Activated T-cell treated with anti-CD3 and anti-CD28 coated beads, Interleukin-2, amount 50 U/mL, for 72 hours (primary cell): Measurements from ENCODE around the gene ACYP2. TPM values are rescaled to one million over a fixed set of nuclear protein-coding genes. Genes with fewer than 3 reads are reported as not detected.
"Not testable (repeated sequence)": the region's sequence is repeated elsewhere in the genome, so short reads cannot be mapped to it uniquely, and the experiment has no call there.

Source experiments
- ATAC-seq, 2 donors: fragments of 150-1000 bp; cut with Tn5 transposase; replicated peaks in 1 of 2; 2 replicates each; pipeline ENCODE4 v1.10.0; 2021; ENCODE audit warnings: moderate library complexity in 2 of 2, mild to moderate bottlenecking in 1 of 2
- DNase-seq, 2 donors: peaks; one replicate each; pipeline ENCODE4 v3.0.0; 2021 to 2022; ENCODE audit warnings: mixed read lengths in 1 of 2
- H3K27ac Mint-ChIP-seq: one replicate; pipeline ENCODE4 v1.8.0; 2022; ENCODE audit warnings: mild to moderate bottlenecking, moderate library complexity, mixed read lengths
- H3K27me3 Mint-ChIP-seq: one replicate; pipeline ENCODE4 v1.8.0; 2022; ENCODE audit warnings: low read depth, mixed read lengths
- H3K36me3 Mint-ChIP-seq, 2 donors: one replicate each; pipeline ENCODE4 v1.8.0; 2022; ENCODE audit warnings: mixed read lengths in 2 of 2, mild to moderate bottlenecking in 1 of 2; ENCODE audit not compliant: insufficient read depth in 2 of 2
- H3K4me1 Mint-ChIP-seq: one replicate; pipeline ENCODE4 v1.8.0; 2022; ENCODE audit warnings: low read depth, mixed read lengths
- H3K4me3 Mint-ChIP-seq, 2 donors: one replicate each; pipeline ENCODE4 v1.8.0; 2022; ENCODE audit warnings: mild to moderate bottlenecking in 2 of 2, mixed read lengths in 2 of 2, moderate library complexity in 2 of 2
- H3K9me3 Mint-ChIP-seq, 2 donors: one replicate each; pipeline ENCODE4 v1.8.0; 2022; ENCODE audit warnings: mixed read lengths in 2 of 2
- total RNA-seq, 2 donors: library from RNA; stranded (reverse); gene quantifications; one replicate each; pipeline ENCODE4 v1.2.3, GENCODE V29; 2022

Gene ACYP2
- total RNA-seq, 2 donors from 2014 or later, result 9.6 to 10.8 TPM

DNA sequence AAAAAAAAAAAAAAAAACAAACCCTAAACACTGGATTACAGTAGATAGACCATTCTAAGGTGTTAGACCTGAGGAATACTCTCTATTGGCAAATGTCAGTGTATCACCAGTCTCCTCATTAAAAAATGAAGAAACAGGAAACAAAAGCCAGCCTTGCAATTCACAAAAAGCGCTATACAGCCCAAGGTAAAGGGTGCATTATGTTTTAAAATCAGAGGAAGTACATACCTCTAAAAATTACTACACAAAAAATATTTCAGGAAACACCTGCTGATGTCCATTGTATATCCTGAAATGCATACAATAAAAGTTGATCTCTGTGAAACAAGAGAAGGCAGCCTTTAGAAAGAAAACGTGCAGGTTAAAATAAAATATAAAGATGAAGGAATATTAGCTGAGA is 195.5 kb downstream of the ACYP2 start:
- Mint-ChIP-seq H3K9me3 (peaks cover 0 to 2% of the 10 kb centered on the region in 2 donors), H3K27me3 (no peaks in the 10 kb centered on the region), H3K4me3 (no peak overlapping the region), H3K27ac (no peak overlapping the region), H3K4me1 (no peaks in the 10 kb centered on the region), H3K36me3 (no peaks in the 10 kb centered on the region)
- ATAC-seq (no peak), DNase-seq (no peak)

GRCh38 chr2:54313147-54313546 is 197.7 kb downstream of the ACYP2 start:
- DNase-seq, result no peak
- ATAC-seq, result no peak
- no peaks in the 10 kb centered on the region for H3K27me3 Mint-ChIP-seq
- no peak overlapping the region for H3K27ac Mint-ChIP-seq
- no peaks in the 10 kb centered on the region for H3K36me3 Mint-ChIP-seq
- H3K4me1 Mint-ChIP-seq, result no peaks in the 10 kb centered on the region
- H3K9me3 Mint-ChIP-seq, result peaks cover 0 to 2% of the 10 kb centered on the region in 2 donors
- no peak overlapping the region for H3K4me3 Mint-ChIP-seq

DNA sequence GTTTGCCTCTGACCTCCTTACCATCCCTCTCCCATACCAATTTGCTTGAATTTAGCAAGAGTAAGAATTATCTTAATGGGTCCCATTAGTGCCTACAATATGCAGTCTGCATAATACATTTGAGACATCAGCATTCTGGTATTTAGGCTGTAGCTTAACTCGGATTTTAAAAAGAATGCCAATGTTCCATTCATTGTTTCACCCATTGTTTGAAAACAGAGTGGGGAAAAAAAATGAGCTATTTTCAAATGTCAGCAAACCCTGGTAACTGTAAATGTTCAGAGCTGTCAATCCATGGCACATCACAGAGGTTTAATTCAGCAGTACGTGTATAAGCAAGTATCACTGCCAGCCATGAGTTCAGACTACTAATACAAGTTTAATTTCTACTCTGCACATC is 202.6 kb downstream of the ACYP2 start:
- H3K9me3 Mint-ChIP-seq, result peaks cover 0 to 2% of the 10 kb centered on the region in 2 donors
- no peak overlapping the region for H3K4me3 Mint-ChIP-seq
- no peak overlapping the region for H3K27ac Mint-ChIP-seq
- DNase-seq, result no peak
- no peaks in the 10 kb centered on the region for H3K27me3 Mint-ChIP-seq
- no peaks in the 10 kb centered on the region for H3K36me3 Mint-ChIP-seq
- ATAC-seq, result no peak
- H3K4me1 Mint-ChIP-seq, result no peaks in the 10 kb centered on the region

DNA sequence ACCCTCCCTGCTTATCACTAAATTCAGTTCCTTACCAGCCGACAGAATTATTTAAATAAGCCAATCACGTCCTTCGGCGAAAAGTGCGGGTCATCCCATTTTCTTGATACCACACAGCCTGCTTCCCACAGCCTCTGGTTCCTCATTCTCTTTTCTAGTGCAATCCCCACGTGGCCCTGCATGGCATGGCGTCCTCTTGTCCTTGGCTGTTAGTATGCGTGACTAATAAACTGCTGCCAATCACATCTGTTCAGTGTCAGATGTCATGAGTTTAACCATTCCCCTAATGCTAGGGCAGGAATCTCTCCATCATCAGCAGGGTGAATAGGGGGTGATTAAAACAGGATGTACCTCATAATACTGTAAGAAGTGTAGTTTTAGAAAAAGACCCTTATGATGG is 203.4 kb downstream of the ACYP2 start:
- Mint-ChIP-seq H3K4me3 (no peak overlapping the region), H3K36me3 (no peaks in the 10 kb centered on the region)
- no peak for DNase-seq

DNA sequence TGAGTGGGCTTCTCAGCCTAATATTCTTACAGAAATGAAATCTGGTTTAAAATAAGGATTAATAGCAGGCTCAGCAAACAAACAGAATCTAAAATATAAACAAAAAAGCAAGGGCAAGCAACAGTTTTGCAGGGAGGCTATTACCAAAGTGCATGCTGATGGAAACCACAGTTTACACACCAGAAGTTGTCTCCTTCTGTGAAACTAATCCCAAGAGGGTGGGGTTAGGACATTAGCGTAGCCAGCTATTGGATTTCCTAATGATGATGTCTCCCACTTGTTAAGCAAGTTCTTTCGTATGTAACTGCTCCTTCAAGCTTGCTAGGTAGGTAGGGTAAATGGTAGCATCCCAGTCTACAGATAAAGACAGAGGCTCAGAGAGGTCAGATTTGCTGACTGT is 205.6 kb downstream of the ACYP2 start:
- Mint-ChIP-seq H3K36me3 (peaks cover 0 to 4% of the 10 kb centered on the region in 2 donors), H3K9me3 (peaks cover 0 to 4% of the 10 kb centered on the region in 2 donors), H3K4me1 (no peaks in the 10 kb centered on the region), H3K27me3 (no peaks in the 10 kb centered on the region), H3K27ac (no peak overlapping the region), H3K4me3 (no peak overlapping the region)
- DNase-seq (no peak), ATAC-seq (no peak)

More for the DNA sequence above, 203.4 kb downstream of the ACYP2 start:
- Mint-ChIP-seq H3K27ac (no peak overlapping the region), H3K9me3 (peaks cover 0 to 2% of the 10 kb centered on the region in 2 donors), H3K4me1 (no peaks in the 10 kb centered on the region), H3K27me3 (no peaks in the 10 kb centered on the region)
- ATAC-seq, result no peak

DNA sequence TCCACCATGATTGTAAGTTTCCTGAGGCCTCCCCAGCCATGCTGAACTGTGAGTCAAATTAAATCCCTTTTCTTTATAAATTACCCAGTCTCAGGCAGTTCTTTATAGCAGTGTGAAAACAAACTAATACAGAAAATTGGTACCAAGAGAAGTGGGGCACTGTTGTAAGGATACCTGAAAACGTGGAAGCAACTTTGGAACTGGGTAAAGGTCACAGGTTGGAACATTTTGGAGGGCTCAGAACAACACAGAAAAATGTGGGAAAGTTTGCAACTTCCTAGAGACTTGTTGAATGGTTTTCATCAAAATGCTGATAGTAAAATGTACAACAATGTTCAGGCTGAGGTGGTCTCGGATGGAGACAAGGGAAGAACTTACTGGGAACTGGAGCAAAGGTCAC is 209.1 kb downstream of the ACYP2 start:
- not testable (repeated sequence) for H3K4me1 Mint-ChIP-seq, H3K9me3 Mint-ChIP-seq, H3K36me3 Mint-ChIP-seq, H3K27me3 Mint-ChIP-seq, H3K4me3 Mint-ChIP-seq, ATAC-seq, H3K27ac Mint-ChIP-seq, DNase-seq

- Mint-ChIP-seq H3K36me3 (peaks cover 0 to 4% of the 10 kb centered on the region in 2 donors), H3K9me3 (peaks cover 0 to 4% of the 10 kb centered on the region in 2 donors), H3K27me3 (peaks cover 9% of the 10 kb centered on the region), H3K4me1 (peaks cover 6% of the 10 kb centered on the region), H3K4me3 (no peak overlapping the region), H3K27ac (no peak overlapping the region)
- DNase-seq (no peak), ATAC-seq (no peak)
These were observed 209.7 kb downstream of the ACYP2 start for GRCh38 chr2:54325148-54325547.

GRCh38 chr2:54329482-54330161 is 214.2 kb downstream of the ACYP2 start:
- ATAC-seq (no peak), DNase-seq (no peak)
- no peak overlapping the region for H3K27ac Mint-ChIP-seq
- peaks cover 0 to 4% of the 10 kb centered on the region in 2 donors for H3K9me3 Mint-ChIP-seq
- H3K36me3 Mint-ChIP-seq, result peaks cover 0 to 4% of the 10 kb centered on the region in 2 donors
- peak overlapping the region; percentile 85 to 87 for H3K4me3 Mint-ChIP-seq
- H3K27me3 Mint-ChIP-seq, result peaks cover 9% of the 10 kb centered on the region
- H3K4me1 Mint-ChIP-seq, result peaks cover 19% of the 10 kb centered on the region

DNA sequence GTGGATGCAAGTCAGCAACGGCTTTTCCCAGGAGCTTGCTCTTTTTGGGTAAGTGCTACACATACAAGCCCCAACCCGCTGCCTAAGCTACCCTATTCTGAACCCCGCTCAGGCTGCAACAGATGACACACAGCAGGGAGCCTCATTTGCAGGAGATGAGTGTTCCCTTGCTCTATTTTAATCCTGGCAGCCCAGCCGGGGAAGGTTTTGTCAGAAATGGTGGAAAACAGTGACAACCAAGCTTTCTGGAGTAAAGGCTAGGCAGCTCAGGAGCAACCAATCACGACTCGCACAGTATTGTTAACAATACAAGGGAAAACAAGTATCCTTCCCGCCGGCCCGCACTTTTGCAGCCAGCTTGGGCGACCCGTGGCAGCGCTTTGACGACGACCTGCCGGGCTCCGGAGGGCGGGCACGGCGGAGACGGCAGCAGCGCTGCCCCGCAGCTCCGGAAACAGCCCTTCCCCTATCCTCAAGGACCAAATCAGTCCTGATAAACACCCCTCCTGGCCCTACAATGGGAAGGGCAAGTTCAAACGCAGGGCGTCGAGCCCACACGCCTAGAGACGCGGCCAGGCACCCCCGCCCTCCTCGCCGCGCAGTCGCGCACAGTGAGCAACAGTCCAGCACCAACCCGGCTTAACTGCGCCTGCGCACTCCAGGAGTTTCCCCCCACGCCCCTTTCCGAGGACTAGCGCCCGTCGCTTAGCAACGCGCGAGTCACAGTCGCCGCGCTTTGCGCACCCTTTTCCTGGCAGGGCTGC is 214.9 kb downstream of the ACYP2 start:
- peaks cover 19% of the 10 kb centered on the region for H3K4me1 Mint-ChIP-seq
- H3K9me3 Mint-ChIP-seq, result no peaks in the 10 kb centered on the region
- H3K4me3 Mint-ChIP-seq, result peak overlapping the region; percentile 85 to 87
- DNase-seq (peak; percentile 86 to 90), ATAC-seq (peak; percentile 99)
- peak overlapping the region; percentile 12 for H3K27ac Mint-ChIP-seq
- H3K36me3 Mint-ChIP-seq, result no peaks in the 10 kb centered on the region
- H3K27me3 Mint-ChIP-seq, result peaks cover 9% of the 10 kb centered on the region

DNA sequence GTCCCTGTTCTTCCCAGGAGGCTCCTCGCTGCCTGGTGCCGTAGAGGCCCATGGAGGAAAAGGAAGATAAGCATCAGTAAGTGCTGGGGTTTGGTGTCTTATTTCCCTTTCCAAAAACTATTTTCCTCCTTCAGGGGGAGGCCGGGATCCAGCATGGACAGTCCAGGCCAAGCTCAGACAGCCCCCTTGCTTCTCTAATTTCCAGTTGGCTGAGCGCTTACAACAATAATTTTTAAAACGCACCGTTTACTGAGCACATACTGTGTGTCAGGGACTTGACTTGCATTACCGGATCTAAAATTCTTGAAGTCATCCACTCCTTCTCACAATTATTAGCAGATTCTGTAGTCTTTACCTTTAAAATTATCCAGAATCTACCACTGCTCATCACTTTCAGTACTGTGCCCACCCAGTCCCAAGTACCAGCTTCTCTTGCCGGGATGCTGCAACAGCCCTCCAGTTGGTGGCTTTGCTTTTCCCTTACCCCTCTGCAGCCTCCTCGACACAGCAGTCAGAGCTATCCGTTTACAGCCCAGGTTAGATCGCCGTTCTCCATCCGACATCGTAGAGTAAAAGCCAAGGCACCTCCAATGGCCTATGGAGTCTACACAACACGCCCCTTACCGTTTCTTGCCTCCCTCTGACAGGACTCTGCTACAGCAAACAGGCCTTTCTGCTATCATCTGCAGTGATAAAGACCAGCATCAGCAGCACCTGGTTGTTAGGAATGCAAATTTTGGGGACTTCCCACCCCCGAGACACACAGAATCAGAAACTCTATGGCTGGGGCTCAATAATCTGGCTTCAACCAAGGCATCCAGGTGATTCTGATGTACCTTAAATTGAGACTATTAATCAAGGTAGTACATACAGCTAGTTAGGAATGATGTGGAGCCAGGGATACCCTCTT is 215.8 kb downstream of the ACYP2 start:
- Mint-ChIP-seq H3K27me3 (peaks cover 9% of the 10 kb centered on the region), H3K27ac (peak overlapping the region; percentile 27), H3K36me3 (no peaks in the 10 kb centered on the region), H3K4me1 (peaks cover 19% of the 10 kb centered on the region), H3K9me3 (no peaks in the 10 kb centered on the region), H3K4me3 (peak overlapping the region; percentile 85 to 87)
- ATAC-seq, result no peak
- no peak for DNase-seq

DNA sequence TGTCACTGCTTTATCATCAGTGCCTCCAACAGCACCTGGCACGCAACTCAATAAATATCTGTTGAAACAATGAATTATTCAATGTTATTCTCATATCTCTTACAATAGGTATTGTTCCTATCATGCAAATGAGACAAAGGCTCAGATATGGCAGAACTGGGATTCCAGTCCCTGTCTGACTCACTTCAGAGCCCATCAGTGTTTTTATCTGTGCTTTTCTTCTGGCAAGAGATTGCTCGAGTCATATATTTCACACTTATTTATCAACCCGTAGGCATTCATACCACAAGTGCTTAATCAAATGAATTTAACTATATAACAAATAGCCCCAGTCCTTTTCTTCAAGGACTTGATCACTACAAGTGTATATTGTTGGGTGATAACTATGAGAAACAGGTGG is 217.0 kb downstream of the ACYP2 start:
- H3K27ac Mint-ChIP-seq, result no peak overlapping the region
- DNase-seq (no peak), ATAC-seq (no peak)
- no peaks in the 10 kb centered on the region for H3K36me3 Mint-ChIP-seq
- H3K4me3 Mint-ChIP-seq, result no peak overlapping the region
- no peaks in the 10 kb centered on the region for H3K9me3 Mint-ChIP-seq
- peaks cover 19% of the 10 kb centered on the region for H3K4me1 Mint-ChIP-seq
- H3K27me3 Mint-ChIP-seq, result peaks cover 9% of the 10 kb centered on the region

GRCh38 chr2:54336136-54336976 is 220.9 kb downstream of the ACYP2 start:
- ATAC-seq (no peak), DNase-seq (no peak)
- peaks cover 2% of the 10 kb centered on the region for H3K27me3 Mint-ChIP-seq
- no peaks in the 10 kb centered on the region for H3K36me3 Mint-ChIP-seq
- no peak overlapping the region for H3K27ac Mint-ChIP-seq
- H3K4me1 Mint-ChIP-seq, result peaks cover 2% of the 10 kb centered on the region
- no peaks in the 10 kb centered on the region for H3K9me3 Mint-ChIP-seq
- H3K4me3 Mint-ChIP-seq, result no peak overlapping the region
